ENCODE data around the gene PNRC2.

DNA sequence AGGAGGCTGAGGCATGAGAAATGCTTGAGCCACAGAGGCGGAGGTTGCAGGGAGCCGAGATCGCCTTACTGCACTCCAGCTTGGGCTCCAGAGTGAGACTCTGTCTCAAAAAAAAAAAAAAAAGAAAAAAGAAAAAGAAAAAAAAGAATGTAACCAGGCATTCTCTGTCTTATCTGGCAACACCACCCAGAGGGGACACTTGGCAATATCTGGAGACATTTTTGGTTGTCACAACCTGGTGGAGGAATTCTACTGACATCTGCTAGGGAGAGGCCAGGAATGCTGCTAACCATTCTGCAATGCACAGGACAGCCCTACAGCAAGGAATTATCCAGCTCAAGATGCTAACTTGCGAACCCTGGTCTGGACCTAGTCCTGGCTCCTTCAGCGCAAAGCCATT lies 44.2 kb upstream of the PNRC2 start:
- TF ChIP-seq, protein P1, sequence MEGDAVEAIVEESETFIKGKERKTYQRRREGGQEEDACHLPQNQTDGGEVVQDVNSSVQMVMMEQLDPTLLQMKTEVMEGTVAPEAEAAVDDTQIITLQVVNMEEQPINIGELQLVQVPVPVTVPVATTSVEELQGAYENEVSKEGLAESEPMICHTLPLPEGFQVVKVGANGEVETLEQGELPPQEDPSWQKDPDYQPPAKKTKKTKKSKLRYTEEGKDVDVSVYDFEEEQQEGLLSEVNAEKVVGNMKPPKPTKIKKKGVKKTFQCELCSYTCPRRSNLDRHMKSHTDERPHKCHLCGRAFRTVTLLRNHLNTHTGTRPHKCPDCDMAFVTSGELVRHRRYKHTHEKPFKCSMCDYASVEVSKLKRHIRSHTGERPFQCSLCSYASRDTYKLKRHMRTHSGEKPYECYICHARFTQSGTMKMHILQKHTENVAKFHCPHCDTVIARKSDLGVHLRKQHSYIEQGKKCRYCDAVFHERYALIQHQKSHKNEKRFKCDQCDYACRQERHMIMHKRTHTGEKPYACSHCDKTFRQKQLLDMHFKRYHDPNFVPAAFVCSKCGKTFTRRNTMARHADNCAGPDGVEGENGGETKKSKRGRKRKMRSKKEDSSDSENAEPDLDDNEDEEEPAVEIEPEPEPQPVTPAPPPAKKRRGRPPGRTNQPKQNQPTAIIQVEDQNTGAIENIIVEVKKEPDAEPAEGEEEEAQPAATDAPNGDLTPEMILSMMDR (tag by site-specific recombination; IDR thresholded peaks at IDR 0.05): no peak
- TF ChIP-seq ZNF274 (IDR thresholded peaks at IDR 0.05; ENCODE audit: low read length): no peak
- TF ChIP-seq ZNF274 (tag by site-specific recombination; IDR thresholded peaks at IDR 0.05; ENCODE audit: borderline replicate concordance): no peak
